ENCODE results near the gene GMDS.

GMDS gene

DNA sequence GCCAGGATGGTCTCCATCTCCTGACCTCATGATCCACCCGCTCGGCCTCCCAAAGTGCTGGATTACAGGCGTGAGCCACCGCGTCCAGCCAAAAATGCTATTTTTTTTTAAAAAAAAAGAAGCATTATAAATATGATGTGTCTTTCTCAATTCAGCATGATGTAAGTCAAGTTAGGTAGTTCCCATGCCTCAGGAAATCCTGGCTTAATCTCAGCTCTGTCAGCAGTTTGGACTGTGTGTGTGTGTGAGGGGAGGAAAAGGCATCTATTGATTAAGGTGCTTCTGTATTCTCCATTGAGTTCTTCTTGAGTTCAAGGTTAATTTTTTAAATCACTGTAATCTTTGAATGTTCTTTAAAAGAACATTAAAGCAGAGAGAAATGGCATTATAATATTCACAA lies 51.5 kb downstream of the GMDS start (continued):
- no peak for TF ChIP-seq TOX (CRISPR knock-in tag; IDR thresholded peaks at IDR 0.05; ENCODE audit: borderline replicate concordance)
- TF ChIP-seq CSDC2 (CRISPR knock-in tag; IDR thresholded peaks at IDR 0.05): no peak
- TF ChIP-seq, protein P1, sequence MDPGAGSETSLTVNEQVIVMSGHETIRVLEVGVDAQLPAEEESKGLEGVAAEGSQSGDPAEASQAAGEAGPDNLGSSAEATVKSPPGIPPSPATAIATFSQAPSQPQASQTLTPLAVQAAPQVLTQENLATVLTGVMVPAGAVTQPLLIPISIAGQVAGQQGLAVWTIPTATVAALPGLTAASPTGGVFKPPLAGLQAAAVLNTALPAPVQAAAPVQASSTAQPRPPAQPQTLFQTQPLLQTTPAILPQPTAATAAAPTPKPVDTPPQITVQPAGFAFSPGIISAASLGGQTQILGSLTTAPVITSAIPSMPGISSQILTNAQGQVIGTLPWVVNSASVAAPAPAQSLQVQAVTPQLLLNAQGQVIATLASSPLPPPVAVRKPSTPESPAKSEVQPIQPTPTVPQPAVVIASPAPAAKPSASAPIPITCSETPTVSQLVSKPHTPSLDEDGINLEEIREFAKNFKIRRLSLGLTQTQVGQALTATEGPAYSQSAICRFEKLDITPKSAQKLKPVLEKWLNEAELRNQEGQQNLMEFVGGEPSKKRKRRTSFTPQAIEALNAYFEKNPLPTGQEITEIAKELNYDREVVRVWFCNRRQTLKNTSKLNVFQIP (CRISPR knock-in tag; IDR thresholded peaks at IDR 0.05; ENCODE audit: borderline replicate concordance, low read depth): no peak

DNA sequence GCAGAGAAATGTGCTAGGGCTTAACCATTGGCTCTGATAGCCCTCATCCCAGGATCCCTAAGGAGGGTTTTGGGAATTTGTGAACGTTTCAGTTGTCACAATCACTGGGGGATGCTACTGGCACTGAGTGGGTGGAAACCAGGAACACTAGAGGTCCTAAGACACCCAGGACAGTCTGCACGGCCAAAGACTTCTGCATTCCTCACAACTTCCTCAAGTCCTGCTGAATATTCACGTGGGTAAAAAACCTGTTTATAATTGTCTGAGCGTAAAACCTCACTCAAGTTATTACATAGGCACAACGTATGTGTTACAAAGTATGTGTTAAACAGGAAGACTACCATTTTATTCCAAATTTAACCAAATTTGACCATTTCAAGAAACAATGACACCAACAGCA lies 52.4 kb downstream of the GMDS start:
- no peak for ATAC-seq
- TF ChIP-seq CSDC2 (CRISPR knock-in tag; IDR thresholded peaks at IDR 0.05) (no peak), SNAI2 (CRISPR knock-in tag; IDR thresholded peaks at IDR 0.05) (no peak), GLIS3 (CRISPR knock-in tag; IDR thresholded peaks at IDR 0.05) (no peak), RARB (CRISPR knock-in tag; IDR thresholded peaks at IDR 0.05) (no peak), ZNF70 (CRISPR knock-in tag; IDR thresholded peaks at IDR 0.05) (no peak), ZC3H10 (CRISPR knock-in tag; IDR thresholded peaks at IDR 0.05) (no peak), TOX (CRISPR knock-in tag; IDR thresholded peaks at IDR 0.05; ENCODE audit: borderline replicate concordance) (no peak), ZFP30 (CRISPR knock-in tag; IDR thresholded peaks at IDR 0.05) (no peak), OSR1 (CRISPR knock-in tag; IDR thresholded peaks at IDR 0.05) (no peak), ZNF8 (CRISPR knock-in tag; IDR thresholded peaks at IDR 0.05) (no peak), ZFP3 (CRISPR knock-in tag; IDR thresholded peaks at IDR 0.05) (no peak), ESRRG (CRISPR knock-in tag; IDR thresholded peaks at IDR 0.05) (no peak)
- TF ChIP-seq, protein P2, sequence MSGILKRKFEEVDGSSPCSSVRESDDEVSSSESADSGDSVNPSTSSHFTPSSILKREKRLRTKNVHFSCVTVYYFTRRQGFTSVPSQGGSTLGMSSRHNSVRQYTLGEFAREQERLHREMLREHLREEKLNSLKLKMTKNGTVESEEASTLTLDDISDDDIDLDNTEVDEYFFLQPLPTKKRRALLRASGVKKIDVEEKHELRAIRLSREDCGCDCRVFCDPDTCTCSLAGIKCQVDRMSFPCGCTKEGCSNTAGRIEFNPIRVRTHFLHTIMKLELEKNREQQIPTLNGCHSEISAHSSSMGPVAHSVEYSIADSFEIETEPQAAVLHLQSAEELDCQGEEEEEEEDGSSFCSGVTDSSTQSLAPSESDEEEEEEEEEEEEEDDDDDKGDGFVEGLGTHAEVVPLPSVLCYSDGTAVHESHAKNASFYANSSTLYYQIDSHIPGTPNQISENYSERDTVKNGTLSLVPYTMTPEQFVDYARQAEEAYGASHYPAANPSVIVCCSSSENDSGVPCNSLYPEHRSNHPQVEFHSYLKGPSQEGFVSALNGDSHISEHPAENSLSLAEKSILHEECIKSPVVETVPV (CRISPR knock-in tag; IDR thresholded peaks at IDR 0.05): no peak
- TF ChIP-seq, protein P1 (CRISPR knock-in tag; IDR thresholded peaks at IDR 0.05; ENCODE audit: borderline replicate concordance, low read depth): no peak
- TF ChIP-seq, protein P3, sequence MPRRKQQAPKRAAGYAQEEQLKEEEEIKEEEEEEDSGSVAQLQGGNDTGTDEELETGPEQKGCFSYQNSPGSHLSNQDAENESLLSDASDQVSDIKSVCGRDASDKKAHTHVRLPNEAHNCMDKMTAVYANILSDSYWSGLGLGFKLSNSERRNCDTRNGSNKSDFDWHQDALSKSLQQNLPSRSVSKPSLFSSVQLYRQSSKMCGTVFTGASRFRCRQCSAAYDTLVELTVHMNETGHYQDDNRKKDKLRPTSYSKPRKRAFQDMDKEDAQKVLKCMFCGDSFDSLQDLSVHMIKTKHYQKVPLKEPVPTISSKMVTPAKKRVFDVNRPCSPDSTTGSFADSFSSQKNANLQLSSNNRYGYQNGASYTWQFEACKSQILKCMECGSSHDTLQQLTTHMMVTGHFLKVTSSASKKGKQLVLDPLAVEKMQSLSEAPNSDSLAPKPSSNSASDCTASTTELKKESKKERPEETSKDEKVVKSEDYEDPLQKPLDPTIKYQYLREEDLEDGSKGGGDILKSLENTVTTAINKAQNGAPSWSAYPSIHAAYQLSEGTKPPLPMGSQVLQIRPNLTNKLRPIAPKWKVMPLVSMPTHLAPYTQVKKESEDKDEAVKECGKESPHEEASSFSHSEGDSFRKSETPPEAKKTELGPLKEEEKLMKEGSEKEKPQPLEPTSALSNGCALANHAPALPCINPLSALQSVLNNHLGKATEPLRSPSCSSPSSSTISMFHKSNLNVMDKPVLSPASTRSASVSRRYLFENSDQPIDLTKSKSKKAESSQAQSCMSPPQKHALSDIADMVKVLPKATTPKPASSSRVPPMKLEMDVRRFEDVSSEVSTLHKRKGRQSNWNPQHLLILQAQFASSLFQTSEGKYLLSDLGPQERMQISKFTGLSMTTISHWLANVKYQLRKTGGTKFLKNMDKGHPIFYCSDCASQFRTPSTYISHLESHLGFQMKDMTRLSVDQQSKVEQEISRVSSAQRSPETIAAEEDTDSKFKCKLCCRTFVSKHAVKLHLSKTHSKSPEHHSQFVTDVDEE (CRISPR knock-in tag; IDR thresholded peaks at IDR 0.05): no peak

DNA sequence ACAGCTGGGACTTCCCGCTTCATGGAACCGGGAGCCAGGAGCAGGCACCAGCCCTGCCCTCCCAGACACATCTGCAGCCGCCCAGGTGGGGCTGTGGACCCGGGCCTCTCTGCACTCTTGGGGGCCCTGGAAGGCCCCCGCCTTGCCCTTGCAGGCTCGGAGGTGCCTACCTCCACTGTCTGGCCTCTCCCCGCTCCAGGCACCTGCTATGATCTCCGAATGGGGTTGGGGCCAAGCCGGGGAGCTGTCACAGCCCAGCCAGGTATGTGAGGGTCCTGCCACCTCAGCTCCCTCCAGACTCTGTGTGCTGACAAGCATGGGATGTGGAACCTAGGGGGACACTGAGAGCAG lies 54.0 kb downstream of the GMDS start:
- TF ChIP-seq, protein P4, sequence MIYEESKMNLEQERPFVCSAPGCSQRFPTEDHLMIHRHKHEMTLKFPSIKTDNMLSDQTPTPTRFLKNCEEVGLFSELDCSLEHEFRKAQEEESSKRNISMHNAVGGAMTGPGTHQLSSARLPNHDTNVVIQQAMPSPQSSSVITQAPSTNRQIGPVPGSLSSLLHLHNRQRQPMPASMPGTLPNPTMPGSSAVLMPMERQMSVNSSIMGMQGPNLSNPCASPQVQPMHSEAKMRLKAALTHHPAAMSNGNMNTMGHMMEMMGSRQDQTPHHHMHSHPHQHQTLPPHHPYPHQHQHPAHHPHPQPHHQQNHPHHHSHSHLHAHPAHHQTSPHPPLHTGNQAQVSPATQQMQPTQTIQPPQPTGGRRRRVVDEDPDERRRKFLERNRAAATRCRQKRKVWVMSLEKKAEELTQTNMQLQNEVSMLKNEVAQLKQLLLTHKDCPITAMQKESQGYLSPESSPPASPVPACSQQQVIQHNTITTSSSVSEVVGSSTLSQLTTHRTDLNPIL (CRISPR knock-in tag; IDR thresholded peaks at IDR 0.05; ENCODE audit: low read depth): no peak
- no peak for TF ChIP-seq RARB (CRISPR knock-in tag; IDR thresholded peaks at IDR 0.05)
- TF ChIP-seq, protein P2 (CRISPR knock-in tag; IDR thresholded peaks at IDR 0.05): no peak
- TF ChIP-seq, protein P1 (CRISPR knock-in tag; IDR thresholded peaks at IDR 0.05; ENCODE audit: borderline replicate concordance, low read depth): no peak
- TF ChIP-seq ZNF8 (CRISPR knock-in tag; IDR thresholded peaks at IDR 0.05): no peak
- TF ChIP-seq ZNF565 (CRISPR knock-in tag; conservative IDR thresholded peaks at IDR 0.05; ENCODE audit: low read depth): no peak
- no peak for TF ChIP-seq ZFP3 (CRISPR knock-in tag; IDR thresholded peaks at IDR 0.05)
- ATAC-seq: no peak

All from SK-N-SH treated with all-trans-retinoic acid at 6 μM for 48 hours (cell line).